ENCODE data around the gene ITGA2B.

Gene ITGA2B

GRCh38 chr17:44359006-44359405 lies 30.4 kb downstream of the ITGA2B start:
- POLR2A ChIA-PET, result interaction anchor here (1.3 kb wide), 1 partner anchor 10 kb away, joined by 3 read pairs; no protein-coding TSS in a partner anchor
- 62% methylated on average over 4 of the region's 6 CpGs for WGBS (ENCODE audit: insufficient coverage)
- no peaks in the 10 kb centered on the region for H3K27me3 ChIP-seq (replicated peaks in 2 of 5; ENCODE audit: control insufficient read depth in 4 of 5, insufficient read depth in 5 of 5, low read length in 4 of 5)
- CTCF ChIA-PET, result interaction anchor here (1.2 to 3.0 kb wide), 10 partner anchors 11 to 380 kb away, joined by 3 to 15 read pairs (median 4); partner anchors contain the start of gene GRN
- no peak for DNase-seq
- H3K4me1 ChIP-seq (ENCODE audit: control extremely low read depth in 1 of 4, control insufficient read depth in 4 of 4, insufficient read depth in 4 of 4, low read length in 3 of 4), result peaks cover 0 to 37% (median 23%) of the 10 kb centered on the region in 4 experiments
- no peak overlapping the region for H3K27ac ChIP-seq (ENCODE audit: insufficient read depth in 1 of 2, low read depth in 1 of 2, low read length in 2 of 2, poor library complexity in 1 of 2, severe bottlenecking in 2 of 2)
- peaks cover 0 to 7% (median 3%) of the 10 kb centered on the region in 4 experiments for H3K36me3 ChIP-seq (ENCODE audit: control insufficient read depth in 4 of 4, insufficient read depth in 4 of 4, low read length in 3 of 4)
- no peak overlapping the region for H3K4me3 ChIP-seq (ENCODE audit: control insufficient read depth in 1 of 7, extremely low read depth in 1 of 7, insufficient read depth in 4 of 7, low read depth in 2 of 7, low read length in 6 of 7)
- no peaks in the 10 kb centered on the region for H3K9me3 ChIP-seq (ENCODE audit: control extremely low read depth in 1 of 5, control insufficient read depth in 4 of 5, insufficient read depth in 2 of 5, low read depth in 1 of 5, low read length in 4 of 5)

- Histone ChIP-seq H3K4me3 (ENCODE audit: control insufficient read depth in 1 of 7, extremely low read depth in 1 of 7, insufficient read depth in 4 of 7, low read depth in 2 of 7, low read length in 6 of 7) (no peak overlapping the region), H3K27me3 (replicated peaks in 2 of 5; ENCODE audit: control insufficient read depth in 4 of 5, insufficient read depth in 5 of 5, low read length in 4 of 5) (peaks cover 0 to 4% (median 0%) of the 10 kb centered on the region in 5 experiments), H3K36me3 (ENCODE audit: control insufficient read depth in 4 of 4, insufficient read depth in 4 of 4, low read length in 3 of 4) (peaks cover 0 to 7% (median 3%) of the 10 kb centered on the region in 4 experiments), H3K27ac (ENCODE audit: insufficient read depth in 1 of 2, low read depth in 1 of 2, low read length in 2 of 2, poor library complexity in 1 of 2, severe bottlenecking in 2 of 2) (no peak overlapping the region), H3K4me1 (ENCODE audit: control extremely low read depth in 1 of 4, control insufficient read depth in 4 of 4, insufficient read depth in 4 of 4, low read length in 3 of 4) (peaks cover 0 to 39% (median 22%) of the 10 kb centered on the region in 4 experiments), H3K9me3 (ENCODE audit: control extremely low read depth in 1 of 5, control insufficient read depth in 4 of 5, insufficient read depth in 2 of 5, low read depth in 1 of 5, low read length in 4 of 5) (no peaks in the 10 kb centered on the region)
- POLR2A ChIA-PET, result no interaction called here
- CTCF ChIA-PET, result interaction anchor here (0.7 to 3.0 kb wide), 12 partner anchors 9 to 165 kb away, joined by 3 to 15 read pairs (median 4); partner anchors contain the start of gene GRN
- no peak for DNase-seq
- WGBS (ENCODE audit: insufficient coverage), result 95% methylated on average over 9 of the region's 9 CpGs
These were observed 31.4 kb downstream of the ITGA2B start for GRCh38 chr17:44358066-44358465.

GRCh38 chr17:44356241-44356640 lies 33.2 kb downstream of the ITGA2B start:
- Histone ChIP-seq H3K4me3 (ENCODE audit: control insufficient read depth in 1 of 7, extremely low read depth in 1 of 7, insufficient read depth in 4 of 7, low read depth in 2 of 7, low read length in 6 of 7) (no peak overlapping the region), H3K27ac (ENCODE audit: insufficient read depth in 1 of 2, low read depth in 1 of 2, low read length in 2 of 2, poor library complexity in 1 of 2, severe bottlenecking in 2 of 2) (no peak overlapping the region), H3K36me3 (ENCODE audit: control insufficient read depth in 4 of 4, insufficient read depth in 4 of 4, low read length in 3 of 4) (peaks cover 0 to 20% (median 14%) of the 10 kb centered on the region in 4 experiments), H3K4me1 (ENCODE audit: control extremely low read depth in 1 of 4, control insufficient read depth in 4 of 4, insufficient read depth in 4 of 4, low read length in 3 of 4) (peaks cover 0 to 24% (median 10%) of the 10 kb centered on the region in 4 experiments), H3K9me3 (ENCODE audit: control extremely low read depth in 1 of 5, control insufficient read depth in 4 of 5, insufficient read depth in 2 of 5, low read depth in 1 of 5, low read length in 4 of 5) (no peaks in the 10 kb centered on the region), H3K27me3 (replicated peaks in 2 of 5; ENCODE audit: control insufficient read depth in 4 of 5, insufficient read depth in 5 of 5, low read length in 4 of 5) (peaks cover 0 to 4% (median 0%) of the 10 kb centered on the region in 5 experiments)
- POLR2A ChIA-PET, result no interaction called here
- DNase-seq, result no peak
- 93% methylated on average over 11 of the region's 11 CpGs for WGBS (ENCODE audit: insufficient coverage)
- CTCF ChIA-PET, result interaction anchor here (1.0 to 10.1 kb wide), 5 partner anchors 11 to 150 kb away, joined by 3 to 84 read pairs (median 4); partner anchors contain the start of gene GRN

- POLR2A ChIA-PET, result interaction anchor here (0.6 kb wide), 1 partner anchor 355 kb away, joined by 5 read pairs; no protein-coding TSS in a partner anchor
- peaks cover 0 to 4% (median 0%) of the 10 kb centered on the region in 5 experiments for H3K27me3 ChIP-seq (replicated peaks in 2 of 5; ENCODE audit: control insufficient read depth in 4 of 5, insufficient read depth in 5 of 5, low read length in 4 of 5)
- H3K4me1 ChIP-seq (ENCODE audit: control extremely low read depth in 1 of 4, control insufficient read depth in 4 of 4, insufficient read depth in 4 of 4, low read length in 3 of 4), result peaks cover 0 to 19% (median 8%) of the 10 kb centered on the region in 4 experiments
- H3K9me3 ChIP-seq (ENCODE audit: control extremely low read depth in 1 of 5, control insufficient read depth in 4 of 5, insufficient read depth in 2 of 5, low read depth in 1 of 5, low read length in 4 of 5), result no peaks in the 10 kb centered on the region
- peaks cover 0 to 25% (median 18%) of the 10 kb centered on the region in 4 experiments for H3K36me3 ChIP-seq (ENCODE audit: control insufficient read depth in 4 of 4, insufficient read depth in 4 of 4, low read length in 3 of 4)
- CTCF ChIA-PET, result interaction anchor here (1.0 to 10.1 kb wide), 7 partner anchors 10 to 152 kb away, joined by 3 to 84 read pairs (median 5); partner anchors contain the start of gene GRN
- H3K27ac ChIP-seq (ENCODE audit: insufficient read depth in 1 of 2, low read depth in 1 of 2, low read length in 2 of 2, poor library complexity in 1 of 2, severe bottlenecking in 2 of 2), result no peak overlapping the region
- no peak overlapping the region for H3K4me3 ChIP-seq (ENCODE audit: control insufficient read depth in 1 of 7, extremely low read depth in 1 of 7, insufficient read depth in 4 of 7, low read depth in 2 of 7, low read length in 6 of 7)
- WGBS (ENCODE audit: insufficient coverage), result 84% methylated on average over 12 of the region's 17 CpGs
- no peak for DNase-seq
These were observed 33.8 kb downstream of the ITGA2B start for GRCh38 chr17:44355642-44356099.

- 55% methylated on average over 57 of the region's 77 CpGs for WGBS (ENCODE audit: insufficient coverage)
- Histone ChIP-seq H3K4me3 (ENCODE audit: control insufficient read depth in 1 of 7, extremely low read depth in 1 of 7, insufficient read depth in 4 of 7, low read depth in 2 of 7, low read length in 6 of 7) (peak overlapping the region in 3 of 7 experiments; percentile 13 to 63 (median 53)), H3K27me3 (replicated peaks in 2 of 5; ENCODE audit: control insufficient read depth in 4 of 5, insufficient read depth in 5 of 5, low read length in 4 of 5) (peaks cover 0 to 4% (median 0%) of the 10 kb centered on the region in 5 experiments), H3K36me3 (ENCODE audit: control insufficient read depth in 4 of 4, insufficient read depth in 4 of 4, low read length in 3 of 4) (peaks cover 0 to 29% (median 21%) of the 10 kb centered on the region in 4 experiments), H3K4me1 (ENCODE audit: control extremely low read depth in 1 of 4, control insufficient read depth in 4 of 4, insufficient read depth in 4 of 4, low read length in 3 of 4) (peaks cover 0 to 19% (median 7%) of the 10 kb centered on the region in 4 experiments), H3K27ac (ENCODE audit: insufficient read depth in 1 of 2, low read depth in 1 of 2, low read length in 2 of 2, poor library complexity in 1 of 2, severe bottlenecking in 2 of 2) (no peak overlapping the region), H3K9me3 (ENCODE audit: control extremely low read depth in 1 of 5, control insufficient read depth in 4 of 5, insufficient read depth in 2 of 5, low read depth in 1 of 5, low read length in 4 of 5) (no peaks in the 10 kb centered on the region)
- POLR2A ChIA-PET, result interaction anchor here (0.5 to 0.6 kb wide), 2 partner anchors 315 to 354 kb away, joined by 4 to 5 read pairs; no protein-coding TSS in a partner anchor
- peak; percentile 31 to 70 (median 64) for DNase-seq
- CTCF ChIA-PET, result interaction anchor here (0.6 to 10.1 kb wide), 13 partner anchors 9 to 167 kb away, joined by 3 to 84 read pairs (median 4); partner anchors contain the start of genes GRN and ITGA2B
These were observed 34.6 kb downstream of the ITGA2B start for GRCh38 chr17:44354582-44355561.

GRCh38 chr17:44353672-44354331 lies 35.6 kb downstream of the ITGA2B start:
- peaks cover 0 to 33% (median 24%) of the 10 kb centered on the region in 4 experiments for H3K36me3 ChIP-seq (ENCODE audit: control insufficient read depth in 4 of 4, insufficient read depth in 4 of 4, low read length in 3 of 4)
- DNase-seq, result peak in 2 of 3 donors; percentile 48 to 63
- H3K27me3 ChIP-seq (replicated peaks in 2 of 5; ENCODE audit: control insufficient read depth in 4 of 5, insufficient read depth in 5 of 5, low read length in 4 of 5), result peaks cover 0 to 4% (median 0%) of the 10 kb centered on the region in 5 experiments
- no peak overlapping the region for H3K27ac ChIP-seq (ENCODE audit: insufficient read depth in 1 of 2, low read depth in 1 of 2, low read length in 2 of 2, poor library complexity in 1 of 2, severe bottlenecking in 2 of 2)
- POLR2A ChIA-PET, result interaction anchor here (0.5 kb wide), 1 partner anchor 317 kb away, joined by 4 read pairs; no protein-coding TSS in a partner anchor
- peak overlapping the region in 5 of 7 experiments; percentile 1 to 69 (median 57) for H3K4me3 ChIP-seq (ENCODE audit: control insufficient read depth in 1 of 7, extremely low read depth in 1 of 7, insufficient read depth in 4 of 7, low read depth in 2 of 7, low read length in 6 of 7)
- H3K9me3 ChIP-seq (ENCODE audit: control extremely low read depth in 1 of 5, control insufficient read depth in 4 of 5, insufficient read depth in 2 of 5, low read depth in 1 of 5, low read length in 4 of 5), result no peaks in the 10 kb centered on the region
- 16% methylated on average over 50 of the region's 98 CpGs for WGBS (ENCODE audit: insufficient coverage)
- CTCF ChIA-PET, result interaction anchor here (0.9 to 10.1 kb wide), 12 partner anchors 8 to 168 kb away, joined by 3 to 84 read pairs (median 4); partner anchors contain the start of genes GRN and ITGA2B
- H3K4me1 ChIP-seq (ENCODE audit: control extremely low read depth in 1 of 4, control insufficient read depth in 4 of 4, insufficient read depth in 4 of 4, low read length in 3 of 4), result peaks cover 0 to 19% (median 7%) of the 10 kb centered on the region in 4 experiments

Data from common myeloid progenitor, CD34-positive (primary cell).